Natural killer cell (primary cell): Measurements from ENCODE around the gene STX1A. TPM values are rescaled to one million over a fixed set of nuclear protein-coding genes. Genes with fewer than 3 reads are reported as not detected.

Experiments
- ATAC-seq, 3 donors: fragments of 150-1000 bp in 2 of 3; fragments of 200-7000 bp in 1 of 3; cut with Tn5 transposase; 1 replicate in 1 of 3; 2 replicates in 2 of 3; pipeline ENCODE4 v1.10.0; 2021; ENCODE audit warnings: mild to moderate bottlenecking in 2 of 3, moderate library complexity in 2 of 3
- DNase-seq, 2 donors: peaks; one replicate each; pipeline versions ENCODE4 v3.0.0 to v3.0.0-alpha.2; 2013 to 2021; ENCODE audit warnings: mixed read lengths in 1 of 2
- H3K27ac ChIP-seq: one replicate; pipeline ENCODE4 v1.5.1; 2013; ENCODE audit warnings: mild to moderate bottlenecking, low read length
- H3K27me3 ChIP-seq: one replicate; pipeline ENCODE4 v1.6.1; 2013; ENCODE audit warnings: low read length; ENCODE audit not compliant: control insufficient read depth, insufficient read depth
- H3K36me3 ChIP-seq: one replicate; pipeline ENCODE4 v1.6.1; 2013; ENCODE audit warnings: low read length; ENCODE audit not compliant: control insufficient read depth, insufficient read depth
- H3K4me1 ChIP-seq: one replicate; pipeline ENCODE4 v1.6.1; 2013; ENCODE audit warnings: low read length; ENCODE audit not compliant: control insufficient read depth, insufficient read depth
- H3K4me3 ChIP-seq: one replicate; pipeline ENCODE4 v1.5.1; 2013; ENCODE audit warnings: low read length
- H3K9me3 ChIP-seq: one replicate; pipeline ENCODE4 v1.6.1; 2013; ENCODE audit warnings: low read length; ENCODE audit not compliant: control insufficient read depth, insufficient read depth
- H3K27ac Mint-ChIP-seq, 2 donors: one replicate each; pipeline ENCODE4 v1.8.0; 2022; ENCODE audit warnings: mild to moderate bottlenecking in 2 of 2, mixed read lengths in 2 of 2, moderate library complexity in 1 of 2
- H3K27me3 Mint-ChIP-seq, 2 donors: one replicate each; pipeline ENCODE4 v1.8.0; 2022; ENCODE audit warnings: low read depth in 2 of 2, mixed read lengths in 2 of 2
- H3K36me3 Mint-ChIP-seq: one replicate; pipeline ENCODE4 v1.8.0; 2022; ENCODE audit warnings: mixed read lengths
- H3K4me1 Mint-ChIP-seq, 2 donors: one replicate each; pipeline ENCODE4 v1.8.0; 2022; ENCODE audit warnings: mixed read lengths in 2 of 2
- H3K4me3 Mint-ChIP-seq: one replicate; pipeline ENCODE4 v1.8.0; 2022; ENCODE audit warnings: mild to moderate bottlenecking, moderate library complexity, mixed read lengths
- H3K9me3 Mint-ChIP-seq, 2 donors: one replicate each; pipeline ENCODE4 v1.8.0; 2022; ENCODE audit warnings: mixed read lengths in 2 of 2
- WGBS: methylation state at CpG from one replicate; pipeline ENCODE4 v1.1.7; 2013; ENCODE audit warnings: missing lambda C conversion rate; ENCODE audit not compliant: insufficient coverage; 5-methylcytosine and 5-hydroxymethylcytosine counted together
- intact Hi-C: fragments of 100-400 bp; cut with micrococcal nuclease; formaldehyde crosslinking; loops from one replicate; pipeline ENCODE4 v1.14.2; 2022
- total RNA-seq, 4 donors: library from RNA; stranded (reverse); fragments of 120-200 nt in 1 of 4; gene quantifications; one replicate each; pipeline versions ENCODE4 v1.2.3 to v1.2.4, GENCODE V29; 2013 to 2022
- TF ChIP-seq, protein P1 (sequence below): fragments of 200-600 bp; IDR thresholded peaks from one replicate; pipeline ENCODE4 v1.8.0; 2022; ENCODE audit warnings: antibody characterized with exemption

The STX1A gene
- total RNA-seq, 3 donors from 2014 or later (not counting 1 experiment from before 2014, with no cell fraction given) = 13.2 to 20.4 (median 14.7) TPM

DNA sequence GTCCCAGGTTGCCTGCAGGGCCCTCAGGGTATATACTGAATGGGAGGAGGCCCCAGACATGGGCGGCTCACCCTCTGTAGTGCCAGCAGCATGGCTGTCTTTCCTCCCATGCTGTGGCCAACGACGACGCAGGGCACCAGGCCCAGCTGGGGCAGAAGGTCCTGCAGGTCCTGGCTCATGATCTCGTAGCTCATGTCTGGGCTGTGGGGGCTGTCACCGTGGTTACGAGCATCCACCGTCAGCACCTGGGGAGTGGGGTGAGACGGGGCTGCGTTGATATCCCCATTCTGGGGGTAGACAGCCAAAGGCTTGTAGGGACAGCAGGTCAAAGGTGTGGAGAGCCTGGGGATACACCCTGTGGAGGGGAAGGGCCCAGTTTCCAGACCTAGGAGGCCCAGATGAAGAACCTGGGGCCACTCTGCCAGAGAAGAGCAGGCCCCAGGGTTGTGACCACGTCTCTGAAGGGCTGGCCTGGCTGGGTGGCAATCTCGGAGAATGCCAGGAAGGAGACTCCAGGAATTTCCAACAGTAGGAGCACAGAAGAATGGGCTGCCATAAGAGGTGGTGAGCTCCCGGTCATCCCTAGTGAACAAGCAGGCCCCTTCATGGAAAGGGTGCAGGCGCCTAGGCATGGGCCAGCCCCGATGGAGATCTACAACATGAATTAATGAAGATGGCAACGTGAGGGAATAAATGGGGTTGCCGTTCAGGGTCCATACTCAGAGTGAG is 18.2 kb upstream of the STX1A start:
- Histone ChIP-seq H3K4me1 (peaks cover 24% of the 10 kb centered on the region), H3K4me3 (peak overlapping the region; percentile 89), H3K9me3 (no peaks in the 10 kb centered on the region), H3K27me3 (no peaks in the 10 kb centered on the region), H3K27ac (peak overlapping the region; percentile 65), H3K36me3 (peaks cover 15% of the 10 kb centered on the region)
- Mint-ChIP-seq H3K36me3 (no peaks in the 10 kb centered on the region), H3K4me3 (peak overlapping the region; percentile 89), H3K27ac (peak overlapping the region; percentile 81 to 93), H3K27me3 (no peaks in the 10 kb centered on the region), H3K4me1 (peaks cover 15 to 30% of the 10 kb centered on the region in 2 donors), H3K9me3 (no peaks in the 10 kb centered on the region)
- no peak for ATAC-seq
- intact Hi-C loops = loop anchor here (1.0 to 5.0 kb wide), 4 partner anchors 19 to 159 kb away; partner anchors contain the start of genes BUD23, DNAJC30, STX1A and TBL2
- TF ChIP-seq, protein P1, sequence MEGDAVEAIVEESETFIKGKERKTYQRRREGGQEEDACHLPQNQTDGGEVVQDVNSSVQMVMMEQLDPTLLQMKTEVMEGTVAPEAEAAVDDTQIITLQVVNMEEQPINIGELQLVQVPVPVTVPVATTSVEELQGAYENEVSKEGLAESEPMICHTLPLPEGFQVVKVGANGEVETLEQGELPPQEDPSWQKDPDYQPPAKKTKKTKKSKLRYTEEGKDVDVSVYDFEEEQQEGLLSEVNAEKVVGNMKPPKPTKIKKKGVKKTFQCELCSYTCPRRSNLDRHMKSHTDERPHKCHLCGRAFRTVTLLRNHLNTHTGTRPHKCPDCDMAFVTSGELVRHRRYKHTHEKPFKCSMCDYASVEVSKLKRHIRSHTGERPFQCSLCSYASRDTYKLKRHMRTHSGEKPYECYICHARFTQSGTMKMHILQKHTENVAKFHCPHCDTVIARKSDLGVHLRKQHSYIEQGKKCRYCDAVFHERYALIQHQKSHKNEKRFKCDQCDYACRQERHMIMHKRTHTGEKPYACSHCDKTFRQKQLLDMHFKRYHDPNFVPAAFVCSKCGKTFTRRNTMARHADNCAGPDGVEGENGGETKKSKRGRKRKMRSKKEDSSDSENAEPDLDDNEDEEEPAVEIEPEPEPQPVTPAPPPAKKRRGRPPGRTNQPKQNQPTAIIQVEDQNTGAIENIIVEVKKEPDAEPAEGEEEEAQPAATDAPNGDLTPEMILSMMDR = no peak
- DNase-seq = no peak
- 81% methylated on average over 17 of the region's 17 CpGs for WGBS

DNA sequence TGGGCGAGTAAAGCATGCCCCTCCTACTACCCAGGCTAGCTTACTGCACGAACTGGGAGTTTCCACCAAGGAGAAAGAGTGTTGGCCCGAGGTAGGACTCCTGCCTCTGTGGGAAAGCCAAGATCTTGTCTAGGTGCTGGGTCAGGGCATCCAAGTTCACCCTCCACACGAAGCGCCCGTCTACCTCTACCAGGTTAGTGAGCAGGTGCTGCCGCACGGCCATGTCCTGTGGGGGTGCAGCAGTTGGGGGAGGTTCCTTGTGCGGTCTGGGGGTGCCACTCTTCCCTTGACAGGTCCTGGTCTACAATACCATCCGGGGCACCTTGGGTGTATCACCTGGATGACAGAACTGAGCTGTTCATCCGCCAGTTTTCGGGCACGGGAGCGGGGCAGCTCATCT is 17.4 kb upstream of the STX1A start:
- Mint-ChIP-seq H3K4me1 (peaks cover 15 to 30% of the 10 kb centered on the region in 2 donors), H3K36me3 (no peaks in the 10 kb centered on the region), H3K9me3 (no peaks in the 10 kb centered on the region), H3K27me3 (no peaks in the 10 kb centered on the region), H3K27ac (peak overlapping the region in 1 of 2 donors; percentile 81), H3K4me3 (peak overlapping the region; percentile 89)
- intact Hi-C loops = loop anchor here (5.0 kb wide), 1 partner anchor 70 kb away; the partner anchor contains the start of gene VPS37D
- H3K4me3 ChIP-seq = no peak overlapping the region
- DNase-seq (no peak), ATAC-seq (no peak)
- 96% methylated on average over 13 of the region's 14 CpGs for WGBS
- H3K27me3 ChIP-seq = no peaks in the 10 kb centered on the region
- H3K27ac ChIP-seq = no peak overlapping the region
- no peaks in the 10 kb centered on the region for H3K9me3 ChIP-seq
- TF ChIP-seq, protein P1 = no peak
- peaks cover 24% of the 10 kb centered on the region for H3K4me1 ChIP-seq
- peaks cover 15% of the 10 kb centered on the region for H3K36me3 ChIP-seq

DNA sequence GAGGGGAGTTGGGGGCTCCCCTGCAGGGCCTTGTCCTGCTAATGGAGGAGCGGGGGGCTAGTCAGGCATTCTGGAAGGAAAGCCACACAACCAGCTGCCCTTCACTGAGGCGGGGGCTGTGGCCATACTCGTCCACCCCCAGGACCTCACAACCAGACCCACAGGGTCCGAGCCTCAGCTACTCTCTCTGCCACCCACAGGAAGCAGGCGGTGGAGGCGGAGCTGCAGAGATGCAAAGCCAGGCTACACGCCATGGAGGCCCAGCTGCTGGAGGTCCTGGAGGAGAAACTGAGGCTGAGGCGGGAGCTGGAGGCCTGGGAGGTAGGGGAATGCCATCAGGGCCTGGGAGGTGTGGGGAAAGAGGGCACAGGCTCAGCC is 16.0 kb upstream of the STX1A start:
- H3K27ac ChIP-seq = no peak overlapping the region
- WGBS = 88% methylated on average over 8 of the region's 8 CpGs
- no peaks in the 10 kb centered on the region for H3K27me3 ChIP-seq
- ATAC-seq = no peak
- TF ChIP-seq, protein P1 = no peak
- peaks cover 24% of the 10 kb centered on the region for H3K4me1 ChIP-seq
- peaks cover 15 to 30% of the 10 kb centered on the region in 2 donors for H3K4me1 Mint-ChIP-seq
- peaks cover 0 to 1% of the 10 kb centered on the region in 2 donors for H3K27me3 Mint-ChIP-seq
- peaks cover 15% of the 10 kb centered on the region for H3K36me3 ChIP-seq
- intact Hi-C loops = loop anchor here (2.0 to 5.0 kb wide), 2 partner anchors 68 to 129 kb away; partner anchors contain the start of gene VPS37D
- no peak overlapping the region for H3K4me3 ChIP-seq
- H3K9me3 Mint-ChIP-seq = no peaks in the 10 kb centered on the region
- no peak overlapping the region for H3K4me3 Mint-ChIP-seq
- H3K27ac Mint-ChIP-seq = no peak overlapping the region
- H3K36me3 Mint-ChIP-seq = no peaks in the 10 kb centered on the region
- H3K9me3 ChIP-seq = no peaks in the 10 kb centered on the region
- no peak for DNase-seq
